AG04449 (cell line): ENCODE results near the gene KIAA1958.

Source experiments
- CTCF ChIA-PET: fragments of 350-600 bp; formaldehyde crosslinking; extraction: SDS; loops from one replicate; lab custom pipeline; 2021; ENCODE audit warnings: antibody characterized with exemption; lab: Yijun Ruan, JAX
- POLR2A ChIA-PET: fragments of 400-600, 350-600 bp; formaldehyde crosslinking; extraction: SDS; loops from one replicate; lab custom pipeline; 2020; ENCODE audit warnings: antibody characterized with exemption, inconsistent platforms; lab: Yijun Ruan, JAX
- DNase-seq: peaks from one replicate; pipeline ENCODE4 v3.0.0-alpha.2; 2010; ENCODE audit warnings: low read depth, low spot score
- H3K4me3 ChIP-seq: 2 replicates; pipeline ENCODE4 v1.5.1; 2011; ENCODE audit warnings: low read depth, mild to moderate bottlenecking, control low read depth, low read length
- TF ChIP-seq, protein P1 (sequence below): IDR thresholded peaks from one replicate; pipeline ENCODE4 v1.5.1; 2011; ENCODE audit warnings: mild to moderate bottlenecking, moderate library complexity, low read length, control low read depth, inconsistent platforms; ENCODE audit not compliant: insufficient read depth; ENCODE audit errors: missing control alignments

KIAA1958 gene

DNA sequence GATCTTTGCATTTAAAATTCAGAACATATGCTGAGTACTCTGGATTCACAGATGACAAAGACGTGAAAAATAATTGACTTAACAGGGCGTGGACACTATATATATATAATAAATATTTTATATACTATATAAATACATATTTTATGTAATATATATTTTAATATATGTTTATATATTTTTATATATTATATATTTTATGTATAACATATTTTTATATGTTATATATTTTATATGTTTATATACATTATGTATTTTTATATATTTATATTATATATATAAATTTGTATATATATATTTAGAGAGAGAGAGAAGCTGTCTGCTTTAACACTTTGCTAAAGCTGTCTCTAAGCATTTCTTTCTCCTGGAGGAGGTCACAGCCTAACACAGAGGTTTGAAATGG lies 118.2 kb downstream of the KIAA1958 start:
- no peak for DNase-seq
- POLR2A ChIA-PET, result no interaction called here
- H3K4me3 ChIP-seq, result no peak overlapping the region
- TF ChIP-seq, protein P1, sequence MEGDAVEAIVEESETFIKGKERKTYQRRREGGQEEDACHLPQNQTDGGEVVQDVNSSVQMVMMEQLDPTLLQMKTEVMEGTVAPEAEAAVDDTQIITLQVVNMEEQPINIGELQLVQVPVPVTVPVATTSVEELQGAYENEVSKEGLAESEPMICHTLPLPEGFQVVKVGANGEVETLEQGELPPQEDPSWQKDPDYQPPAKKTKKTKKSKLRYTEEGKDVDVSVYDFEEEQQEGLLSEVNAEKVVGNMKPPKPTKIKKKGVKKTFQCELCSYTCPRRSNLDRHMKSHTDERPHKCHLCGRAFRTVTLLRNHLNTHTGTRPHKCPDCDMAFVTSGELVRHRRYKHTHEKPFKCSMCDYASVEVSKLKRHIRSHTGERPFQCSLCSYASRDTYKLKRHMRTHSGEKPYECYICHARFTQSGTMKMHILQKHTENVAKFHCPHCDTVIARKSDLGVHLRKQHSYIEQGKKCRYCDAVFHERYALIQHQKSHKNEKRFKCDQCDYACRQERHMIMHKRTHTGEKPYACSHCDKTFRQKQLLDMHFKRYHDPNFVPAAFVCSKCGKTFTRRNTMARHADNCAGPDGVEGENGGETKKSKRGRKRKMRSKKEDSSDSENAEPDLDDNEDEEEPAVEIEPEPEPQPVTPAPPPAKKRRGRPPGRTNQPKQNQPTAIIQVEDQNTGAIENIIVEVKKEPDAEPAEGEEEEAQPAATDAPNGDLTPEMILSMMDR, result no peak
- CTCF ChIA-PET, result no interaction called here

DNA sequence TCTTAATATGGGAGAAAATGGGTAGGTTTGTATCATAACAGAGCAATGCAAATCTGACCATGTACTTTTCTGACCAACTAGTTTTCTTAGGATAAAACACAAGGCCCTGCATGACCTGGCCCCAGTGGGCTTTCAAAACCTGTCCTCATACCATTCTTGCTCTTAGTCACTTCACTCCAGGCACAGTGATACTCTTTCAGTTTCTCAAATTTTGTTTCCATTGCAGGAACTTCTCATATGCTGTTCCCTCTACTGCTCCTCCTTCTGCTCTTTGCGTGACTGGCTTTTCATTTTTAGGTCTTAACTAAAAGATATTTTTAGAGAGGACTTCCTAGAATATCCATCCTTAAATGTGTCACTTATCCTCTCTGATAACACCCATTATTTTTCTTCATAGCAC lies 118.9 kb downstream of the KIAA1958 start:
- no peak for DNase-seq
- ChIA-PET POLR2A (no interaction called here), CTCF (no interaction called here)
- TF ChIP-seq, protein P1, result no peak
- H3K4me3 ChIP-seq, result no peak overlapping the region

DNA sequence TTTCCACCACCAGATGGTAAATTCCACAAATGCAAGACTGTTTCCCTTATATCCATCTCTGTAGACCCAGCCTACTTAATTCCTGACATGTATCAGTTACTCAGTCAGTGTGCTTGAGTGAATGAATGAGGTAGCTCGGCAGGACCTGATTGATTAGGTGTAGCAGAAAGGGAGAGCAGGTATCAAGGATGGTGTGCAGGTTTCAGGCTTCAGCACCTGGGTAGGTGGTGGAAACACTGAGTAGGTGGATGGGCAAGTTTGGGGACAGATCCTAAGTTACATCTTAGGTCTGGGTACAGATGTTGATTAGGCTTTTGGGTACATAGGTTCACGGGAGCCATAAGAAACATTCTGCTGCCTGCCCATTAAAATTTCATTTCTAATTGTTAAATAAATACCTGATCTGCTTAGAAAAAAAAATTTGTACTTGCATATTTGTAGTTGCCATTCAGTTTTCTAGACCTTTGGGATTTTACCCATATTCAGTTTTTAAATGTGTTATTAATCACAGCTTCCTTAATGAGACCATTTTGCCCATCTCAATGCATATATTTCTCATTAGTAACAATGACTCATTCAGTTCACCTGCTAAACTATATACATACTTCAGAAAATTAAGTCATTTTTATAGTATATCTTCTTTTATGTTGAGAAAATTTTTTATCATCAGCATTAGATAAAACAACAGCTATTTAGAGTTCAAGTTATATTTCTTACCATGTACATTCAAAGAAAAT lies 119.5 kb downstream of the KIAA1958 start:
- ChIA-PET POLR2A (no interaction called here), CTCF (interaction anchor here (0.8 kb wide), 1 partner anchor 172 kb away, joined by 3 read pairs; no protein-coding TSS in a partner anchor)
- TF ChIP-seq, protein P1, result no peak
- DNase-seq, result no peak
- no peak overlapping the region for H3K4me3 ChIP-seq

DNA sequence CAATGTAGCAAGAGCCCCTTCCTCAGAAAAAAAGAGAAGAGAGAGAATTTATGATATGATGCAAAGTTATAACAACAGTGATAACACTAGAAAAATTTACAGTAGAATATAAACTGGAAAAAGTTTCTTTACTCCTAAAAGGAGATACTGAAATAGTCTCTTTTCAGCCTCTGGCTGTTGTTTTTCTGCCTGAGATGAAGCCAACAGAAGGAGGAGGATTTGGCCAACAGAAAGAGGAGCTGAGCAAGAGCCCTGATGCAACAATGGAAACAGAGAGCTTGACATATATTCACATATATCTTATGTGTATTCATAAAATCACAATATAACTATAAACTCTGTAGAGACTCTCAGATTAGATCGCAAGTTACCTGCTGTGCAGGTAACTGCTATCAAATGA lies 122.2 kb downstream of the KIAA1958 start:
- CTCF ChIA-PET, result interaction anchor here (0.7 kb wide), 2 partner anchors 9 to 358 kb away, joined by 3 read pairs; no protein-coding TSS in a partner anchor

DNA sequence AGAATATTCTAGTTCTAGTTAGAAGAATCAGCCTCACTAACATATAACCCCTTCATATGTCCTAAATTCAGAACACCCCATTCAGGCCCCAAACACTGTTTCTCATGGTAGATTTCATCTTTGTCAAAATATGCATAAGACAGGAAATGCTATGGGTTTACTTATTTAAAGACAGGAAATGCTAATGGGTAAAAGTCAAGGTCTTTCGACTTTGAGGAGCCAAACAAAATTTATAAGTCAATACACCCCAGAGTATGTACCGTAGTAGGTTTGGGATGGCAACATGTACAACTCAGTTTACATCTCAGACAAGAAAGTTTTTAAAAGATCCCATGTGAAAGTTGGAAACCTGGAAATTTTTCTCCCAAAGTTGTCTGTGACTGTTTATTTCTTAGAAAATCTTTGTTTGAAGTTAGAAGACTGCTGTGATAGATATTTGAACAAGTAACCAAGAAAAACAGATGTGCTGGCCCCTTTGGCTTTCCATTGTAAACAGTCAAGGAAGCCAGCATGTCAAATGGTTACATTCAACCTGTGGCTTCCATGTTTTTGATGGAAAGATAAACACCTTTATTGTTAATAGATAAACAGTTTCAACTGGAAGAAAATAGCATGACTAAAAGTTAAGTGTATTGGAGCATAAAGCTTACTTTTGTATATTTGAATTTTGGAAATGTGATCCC lies 129.1 kb downstream of the KIAA1958 start:
- no peak overlapping the region for H3K4me3 ChIP-seq
- POLR2A ChIA-PET, result no interaction called here
- TF ChIP-seq, protein P1, result no peak
- CTCF ChIA-PET, result no interaction called here
- no peak for DNase-seq

More for the DNA sequence above, 122.2 kb downstream of the KIAA1958 start:
- no peak overlapping the region for H3K4me3 ChIP-seq
- POLR2A ChIA-PET, result no interaction called here
- TF ChIP-seq, protein P1, result no peak
- DNase-seq, result no peak

DNA sequence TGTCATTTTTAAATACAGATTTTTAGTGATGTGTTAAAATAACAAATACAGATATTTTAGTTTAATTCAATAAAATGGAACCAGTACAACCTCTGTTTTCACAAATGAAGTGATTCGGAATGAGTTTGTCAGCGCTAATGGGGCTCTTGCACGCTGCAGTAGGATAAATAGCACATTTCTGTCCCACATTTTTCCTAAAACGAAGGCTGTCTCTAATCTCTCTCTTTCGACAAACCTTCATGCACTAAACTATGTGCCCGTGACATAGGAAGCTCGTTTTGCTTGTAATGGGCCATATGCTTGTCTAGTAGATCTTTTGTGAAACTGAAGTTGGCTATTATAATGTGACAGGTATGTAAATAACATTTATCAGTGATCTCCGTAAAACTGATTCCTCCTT lies 130.7 kb downstream of the KIAA1958 start:
- ChIA-PET CTCF (no interaction called here), POLR2A (no interaction called here)
- TF ChIP-seq, protein P1, result no peak
- DNase-seq, result no peak
- H3K4me3 ChIP-seq, result no peak overlapping the region
